VCaP (cell line): ENCODE results near the gene GGPS1.
"Not testable (repeated sequence)": the region's sequence is repeated elsewhere in the genome, so short reads cannot be mapped to it uniquely, and the experiment has no call there.

Experiments used
- H3K27ac ChIP-seq: fragments of 450-650 bp; 2 replicates; pipeline ENCODE4 v1.5.1; 2017
- CTCF ChIP-seq: fragments of 450-650 bp; conservative IDR thresholded peaks from 2 replicates; pipeline ENCODE4 v1.5.1; 2017; ENCODE audit warnings: mild to moderate bottlenecking, moderate library complexity

Gene GGPS1

GRCh38 chr1:235367000-235367908 is 38.9 kb downstream of the GGPS1 start, which contains the start of gene TBCE:
Gene TBCE (plus strand): TSS chr1:235367427. CDS start chr1:235380050, 12,623 bp downstream.
- TF ChIP-seq CTCF: peak; percentile 26
- peak within 1 kb of the TSS; percentile 87 for H3K27ac ChIP-seq

GRCh38 chr1:235368428-235368827 is 40.1 kb downstream of the GGPS1 start:
- TF ChIP-seq CTCF: no peak
- H3K27ac ChIP-seq: peak overlapping the region; percentile 87

- no peak for TF ChIP-seq CTCF
- peak overlapping the region; percentile 87; the same call in 1 of the 2 replicates for H3K27ac ChIP-seq
These were observed 41.4 kb downstream of the GGPS1 start for GRCh38 chr1:235369802-235370201.

GRCh38 chr1:235375919-235376605 is 47.7 kb downstream of the GGPS1 start:
- no peak overlapping the region for H3K27ac ChIP-seq
- TF ChIP-seq CTCF: no peak

- not testable (repeated sequence) for H3K27ac ChIP-seq
These were observed 49.9 kb downstream of the GGPS1 start for GRCh38 chr1:235378134-235378735.

- H3K27ac ChIP-seq: not testable (repeated sequence)
These were observed 53.8 kb downstream of the GGPS1 start for GRCh38 chr1:235381955-235382739.

- H3K27ac ChIP-seq: not testable (repeated sequence)
These were observed 57.3 kb downstream of the GGPS1 start for GRCh38 chr1:235385633-235386032.

GRCh38 chr1:235391874-235392273 is 63.5 kb downstream of the GGPS1 start:
- TF ChIP-seq CTCF: no peak
- H3K27ac ChIP-seq: no peak overlapping the region
